Activated B cell treated with CpG ODN at 0.5 μM for 24 hours (primary cell): ENCODE data around the gene GAL. TPM values are rescaled to one million over a fixed set of nuclear protein-coding genes. Genes with fewer than 3 reads are reported as not detected.

Experiments used
- ATAC-seq: fragments of 200-7000 bp; cut with Tn5 transposase; one replicate; pipeline ENCODE4 v1.10.0; 2021; ENCODE audit warnings: low read depth, mild to moderate bottlenecking, moderate library complexity
- CTCF ChIA-PET: fragments of 350-600 bp; sonication (Branson Sonifier 250); formaldehyde crosslinking; loops from one replicate; lab custom pipeline; 2021; ENCODE audit warnings: antibody characterized with exemption; lab: Charles Lee
- POLR2A ChIA-PET: fragments of 350-600 bp; sonication (Branson Sonifier 250); formaldehyde crosslinking; loops from one replicate; lab custom pipeline; 2021; ENCODE audit warnings: antibody characterized with exemption; lab: Charles Lee
- DNase-seq: peaks from one replicate; pipeline ENCODE4 v3.0.0; 2022
- H3K27ac Mint-ChIP-seq: one replicate; pipeline ENCODE4 v1.8.0; 2020; ENCODE audit warnings: mixed read lengths
- H3K27me3 Mint-ChIP-seq: one replicate; pipeline ENCODE4 v1.8.0; 2021; ENCODE audit warnings: mixed read lengths
- H3K36me3 Mint-ChIP-seq: one replicate; pipeline ENCODE4 v1.8.0; 2021; ENCODE audit warnings: low read depth, mixed read lengths
- H3K4me1 Mint-ChIP-seq: one replicate; pipeline ENCODE4 v1.8.0; 2021; ENCODE audit warnings: mixed read lengths
- H3K4me3 Mint-ChIP-seq: one replicate; pipeline ENCODE4 v1.8.0; 2020; ENCODE audit warnings: mild to moderate bottlenecking, mixed read lengths
- H3K9me3 Mint-ChIP-seq: one replicate; pipeline ENCODE4 v1.8.0; 2020; ENCODE audit warnings: mixed read lengths
- CTCF ChIP-seq: fragments of 200-600 bp; IDR thresholded peaks from one replicate; pipeline ENCODE4 v1.8.0; 2022; ENCODE audit warnings: antibody characterized with exemption, mild to moderate bottlenecking
- intact Hi-C: fragments of 100-400 bp; cut with micrococcal nuclease; formaldehyde crosslinking; loops from one replicate; pipeline ENCODE4 v1.15.1; 2024
- total RNA-seq: library from RNA; stranded (reverse); gene quantifications from 2 replicates; pipeline ENCODE4 v1.2.3, GENCODE V29; 2022

Gene GAL
- total RNA-seq, 1 donor from 2014 or later, result not detected

DNA sequence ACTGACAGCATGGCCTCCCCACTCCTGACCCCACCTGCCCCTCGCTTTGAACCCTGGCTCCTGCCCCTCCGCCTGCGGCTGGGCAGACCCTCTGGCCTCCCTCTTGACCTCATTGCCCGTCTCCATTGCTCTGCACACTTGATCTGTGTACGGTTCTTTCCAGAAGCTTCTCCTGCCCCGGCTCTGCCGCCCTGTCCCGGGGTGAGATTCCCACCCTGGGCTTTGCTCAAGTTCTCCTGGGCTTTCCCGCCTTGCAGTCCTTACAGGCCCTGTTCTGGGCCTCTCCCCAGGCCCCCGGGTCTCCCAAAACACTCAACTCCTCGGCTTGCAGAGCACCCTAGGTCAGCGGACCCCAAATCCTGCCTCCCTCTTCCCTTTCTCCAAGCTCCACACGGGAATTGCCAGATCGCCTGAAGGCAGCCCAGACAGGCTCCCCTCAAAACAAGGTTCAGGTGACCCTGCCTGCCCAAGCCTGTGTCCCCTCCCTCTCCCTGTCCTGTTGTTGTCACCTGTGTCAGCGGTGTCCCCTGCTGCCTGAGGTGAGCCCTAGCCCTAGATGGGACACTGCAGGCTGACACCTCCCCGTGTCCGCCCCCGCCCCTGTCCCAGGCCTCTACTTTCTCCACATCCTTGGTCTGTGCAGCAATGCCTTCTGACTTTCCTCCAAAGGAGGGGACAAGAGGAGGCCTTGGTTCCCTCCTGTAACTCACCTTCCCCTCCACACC is 1.5 kb downstream of the GAL start:
- no peaks in the 10 kb centered on the region for H3K4me1 Mint-ChIP-seq
- no peak overlapping the region for H3K4me3 Mint-ChIP-seq
- peaks cover 40% of the 10 kb centered on the region for H3K27me3 Mint-ChIP-seq
- ATAC-seq (no peak), DNase-seq (no peak)
- H3K27ac Mint-ChIP-seq, result no peak overlapping the region
- ChIA-PET CTCF (no interaction called here), POLR2A (no interaction called here)
- no peaks in the 10 kb centered on the region for H3K36me3 Mint-ChIP-seq
- no peaks in the 10 kb centered on the region for H3K9me3 Mint-ChIP-seq
- intact Hi-C loops, result no loop called here
- no peak for TF ChIP-seq CTCF

- no peak for ATAC-seq
- H3K27me3 Mint-ChIP-seq, result peaks cover 44% of the 10 kb centered on the region
- H3K4me3 Mint-ChIP-seq, result no peak overlapping the region
- ChIA-PET POLR2A (no interaction called here), CTCF (no interaction called here)
- no peak for TF ChIP-seq CTCF
- no peaks in the 10 kb centered on the region for H3K9me3 Mint-ChIP-seq
- H3K36me3 Mint-ChIP-seq, result no peaks in the 10 kb centered on the region
- intact Hi-C loops, result no loop called here
- H3K4me1 Mint-ChIP-seq, result no peaks in the 10 kb centered on the region
- no peak for DNase-seq
- no peak overlapping the region for H3K27ac Mint-ChIP-seq
These were observed 2.1 kb downstream of the GAL start for GRCh38 chr11:68686486-68686885.

DNA sequence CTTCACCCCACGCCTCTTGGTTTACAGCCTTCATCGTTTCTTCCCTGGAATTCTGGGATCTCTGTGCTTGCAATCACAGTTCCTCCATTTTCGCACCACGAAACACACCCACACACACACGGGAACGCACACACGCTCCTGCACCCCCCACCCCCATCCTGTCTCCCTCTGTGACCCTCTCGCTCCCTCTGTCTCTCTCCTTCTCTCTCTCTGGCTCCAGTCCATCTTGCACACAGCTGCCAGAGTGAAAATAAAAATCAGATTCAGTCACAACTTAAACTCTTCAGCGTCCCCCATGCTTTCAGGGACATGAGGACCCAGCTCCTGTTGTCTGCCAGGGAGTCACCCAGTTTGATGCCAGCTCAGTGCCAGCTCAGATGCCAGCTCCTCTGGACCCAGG is 3.0 kb downstream of the GAL start:
- no peaks in the 10 kb centered on the region for H3K4me1 Mint-ChIP-seq
- H3K27ac Mint-ChIP-seq, result no peak overlapping the region
- no peaks in the 10 kb centered on the region for H3K36me3 Mint-ChIP-seq
- ChIA-PET CTCF (no interaction called here), POLR2A (no interaction called here)
- no peak for DNase-seq
- TF ChIP-seq CTCF, result no peak
- no peak overlapping the region for H3K4me3 Mint-ChIP-seq
- intact Hi-C loops, result no loop called here
- H3K9me3 Mint-ChIP-seq, result no peaks in the 10 kb centered on the region
- H3K27me3 Mint-ChIP-seq, result peaks cover 44% of the 10 kb centered on the region
- ATAC-seq, result no peak

GRCh38 chr11:68687986-68688385 is 3.6 kb downstream of the GAL start:
- Mint-ChIP-seq H3K4me1 (no peaks in the 10 kb centered on the region), H3K27me3 (peaks cover 41% of the 10 kb centered on the region), H3K27ac (no peak overlapping the region), H3K9me3 (no peaks in the 10 kb centered on the region), H3K36me3 (no peaks in the 10 kb centered on the region), H3K4me3 (no peak overlapping the region)
- ChIA-PET POLR2A (no interaction called here), CTCF (interaction anchor here (0.5 kb wide), 1 partner anchor 15 kb away, joined by 3 read pairs; no protein-coding TSS in a partner anchor)
- ATAC-seq (no peak), DNase-seq (no peak)
- intact Hi-C loops, result no loop called here
- no peak for TF ChIP-seq CTCF

DNA sequence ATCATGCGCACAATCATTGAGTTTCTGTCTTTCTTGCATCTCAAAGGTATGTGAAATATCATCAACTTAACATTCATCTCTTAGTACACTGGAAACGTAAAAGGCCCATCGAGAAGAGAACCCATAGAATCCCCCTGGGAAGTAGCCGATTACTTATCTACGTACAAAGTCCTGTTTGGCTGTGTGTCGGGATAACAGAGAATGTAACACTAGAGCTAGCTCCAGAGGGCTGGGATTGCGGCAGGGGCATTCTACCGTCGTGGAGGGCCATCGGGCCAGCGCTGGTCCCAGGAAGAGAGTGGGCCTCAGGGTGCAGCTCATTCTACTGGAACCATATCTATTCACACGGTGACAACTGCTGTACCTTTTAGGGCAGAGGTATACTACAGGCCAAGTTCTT is 4.5 kb downstream of the GAL start:
- Mint-ChIP-seq H3K9me3 (no peaks in the 10 kb centered on the region), H3K27me3 (peaks cover 45% of the 10 kb centered on the region), H3K36me3 (no peaks in the 10 kb centered on the region), H3K27ac (no peak overlapping the region), H3K4me3 (no peak overlapping the region), H3K4me1 (no peaks in the 10 kb centered on the region)
- no peak for ATAC-seq
- ChIA-PET CTCF (no interaction called here), POLR2A (no interaction called here)
- no peak for TF ChIP-seq CTCF
- DNase-seq, result no peak
- intact Hi-C loops, result no loop called here
